ENCODE data around the gene ROBO1.

- TF ChIP-seq CTCF (IDR thresholded peaks at IDR 0.05) (no peak), EZH2 (IDR thresholded peaks at IDR 0.05; ENCODE audit: borderline replicate concordance, insufficient read depth, low read depth, low read length, poor library complexity, severe bottlenecking) (no peak)
These were observed 16.1 kb downstream of the ROBO1 start for GRCh38 chr3:79751703-79752102.

All from B cell (primary cell).